Tibial nerve (tissue), 4 donors: ENCODE results near the gene CLEC12A. TPM values are rescaled to one million over a fixed set of nuclear protein-coding genes. Genes with fewer than 3 reads are reported as not detected.

ENCODE experiments used
- DNase-seq, 2 donors: peaks; one replicate each; pipeline ENCODE4 v3.0.0-alpha.2; 2019; ENCODE audit warnings: low spot score in 2 of 2
- H3K27ac ChIP-seq, 4 donors: fragments of 200-600 bp; sonication (generic) in 3 of 4; one replicate each; pipeline ENCODE4 v1.5.1; 2017 to 2019; ENCODE audit warnings: mild to moderate bottlenecking in 1 of 4
- H3K27me3 ChIP-seq, 2 donors: fragments of 200-600 bp; sonication (generic) in 1 of 2; one replicate each; pipeline versions ENCODE4 v1.5.1 to v1.6.0; 2017 to 2019
- H3K36me3 ChIP-seq, 3 donors: fragments of 200-600 bp; sonication (generic); one replicate each; pipeline ENCODE4 v1.5.1; 2018 to 2019
- H3K4me1 ChIP-seq, 4 donors: fragments of 200-600 bp; sonication (generic) in 3 of 4; one replicate each; pipeline ENCODE4 v1.5.1; 2017 to 2019
- H3K4me3 ChIP-seq, 4 donors: fragments of 200-600 bp; sonication (generic) in 3 of 4; one replicate each; pipeline ENCODE4 v1.5.1; 2017 to 2019; ENCODE audit warnings: mild to moderate bottlenecking in 1 of 4, moderate library complexity in 1 of 4
- H3K9me3 ChIP-seq, 4 donors: fragments of 200-600 bp; sonication (generic) in 3 of 4; one replicate each; pipeline ENCODE4 v1.5.1; 2017 to 2019
- CTCF ChIP-seq, 5 experiments: fragments of 200-600 bp in 3 of 5; fragments of 450-650 bp in 2 of 5; sonication (generic) in 3 of 5; IDR thresholded peaks; one replicate each; pipeline ENCODE4 v1.5.1; 2016 to 2019; ENCODE audit warnings: antibody characterized with exemption in 5 of 5, mild to moderate bottlenecking in 3 of 5, moderate library complexity in 2 of 5
- EP300 ChIP-seq, 2 donors: sonication (generic); formaldehyde crosslinking; IDR thresholded peaks; one replicate each; pipeline ENCODE4 v1.6.1; 2017; ENCODE audit warnings: antibody characterized with exemption in 2 of 2, mild to moderate bottlenecking in 1 of 2
- POLR2A ChIP-seq, 2 donors: fragments of 450-650 bp; IDR thresholded peaks; one replicate each; pipeline ENCODE4 v1.6.1; 2017; ENCODE audit warnings: antibody characterized with exemption in 2 of 2, mild to moderate bottlenecking in 2 of 2, moderate library complexity in 2 of 2
- WGBS, 2 donors: methylation state at CpG; one replicate each; pipeline ENCODE4 v1.1.5; 2018; 5-methylcytosine and 5-hydroxymethylcytosine counted together
- total RNA-seq, 4 donors: library from RNA; depleted of rRNA; stranded (reverse); fragments of >200 nt; gene quantifications; one replicate each; pipeline ENCODE4 v1.1.0, GENCODE V29; 2016

CLEC12A gene
- total RNA-seq, 4 donors from 2014 or later = 0.22 to 6.1 (median 0.78) TPM; not detected in 1

GRCh38 chr12:9931245-9931644, 40.0 kb upstream of the CLEC12A start:
- no peak overlapping the region for H3K27ac ChIP-seq
- no peaks in the 10 kb centered on the region for H3K4me1 ChIP-seq
- no peak overlapping the region for H3K4me3 ChIP-seq
- H3K36me3 ChIP-seq = no peaks in the 10 kb centered on the region
- no peaks in the 10 kb centered on the region for H3K27me3 ChIP-seq
- no peaks in the 10 kb centered on the region for H3K9me3 ChIP-seq
- DNase-seq = no peak
- no peak for TF ChIP-seq EP300 (IDR thresholded peaks at IDR 0.05)
- no peak for TF ChIP-seq POLR2A (IDR thresholded peaks at IDR 0.05)
- no peak for TF ChIP-seq CTCF (IDR thresholded peaks at IDR 0.05)
- 80 to 85% methylated on average over 3 of the region's 3 CpGs for WGBS, 2 donors

DNA sequence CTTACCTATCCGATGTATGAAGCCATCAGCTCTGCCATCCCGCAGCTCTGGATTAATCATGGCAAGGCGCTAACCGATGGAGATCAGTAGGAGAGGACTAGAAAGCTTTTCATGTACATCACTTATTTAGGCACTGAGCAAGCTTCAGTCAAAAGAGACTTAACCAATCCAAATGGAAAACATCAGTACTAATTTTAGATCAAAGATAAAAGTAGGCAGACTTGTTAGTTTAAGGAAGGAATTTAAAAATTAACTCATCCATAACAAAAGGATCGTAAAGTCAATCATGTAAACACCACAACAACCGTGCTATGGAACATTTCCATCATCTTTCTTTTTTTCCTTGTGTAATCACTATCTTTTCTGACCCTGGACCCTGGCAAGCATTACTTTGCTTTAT, 38.9 kb upstream of the CLEC12A start, which contains the start of gene CLEC2A:
Gene CLEC2A (minus strand): TSS at position 101 of the 400 bp plus-strand sequence. CDS start 41 bp downstream, at position 60.
- TF ChIP-seq POLR2A (IDR thresholded peaks at IDR 0.05) (no peak), CTCF (IDR thresholded peaks at IDR 0.05) (no peak), EP300 (IDR thresholded peaks at IDR 0.05) (no peak)
- H3K27me3 ChIP-seq = no peaks in the 10 kb centered on the region
- WGBS, 2 donors = 87 to 90% methylated on average over 6 of the region's 6 CpGs
- no peak within 1 kb of the TSS for H3K27ac ChIP-seq
- DNase-seq = no peak
- H3K36me3 ChIP-seq = no peaks in the 10 kb centered on the region
- no peaks in the 10 kb centered on the region for H3K4me1 ChIP-seq
- H3K9me3 ChIP-seq = no peaks in the 10 kb centered on the region
- no peak within 1 kb of the TSS for H3K4me3 ChIP-seq

GRCh38 chr12:9933958-9934357, 37.3 kb upstream of the CLEC12A start:
- DNase-seq = no peak
- WGBS, 2 donors = 58 to 65% methylated on average over 2 of the region's 2 CpGs
- no peaks in the 10 kb centered on the region for H3K36me3 ChIP-seq
- H3K4me3 ChIP-seq = no peak overlapping the region
- no peak overlapping the region for H3K27ac ChIP-seq
- no peaks in the 10 kb centered on the region for H3K4me1 ChIP-seq
- no peaks in the 10 kb centered on the region for H3K27me3 ChIP-seq
- no peak for TF ChIP-seq CTCF (IDR thresholded peaks at IDR 0.05)
- no peak for TF ChIP-seq EP300 (IDR thresholded peaks at IDR 0.05)
- no peak for TF ChIP-seq POLR2A (IDR thresholded peaks at IDR 0.05)
- no peaks in the 10 kb centered on the region for H3K9me3 ChIP-seq

DNA sequence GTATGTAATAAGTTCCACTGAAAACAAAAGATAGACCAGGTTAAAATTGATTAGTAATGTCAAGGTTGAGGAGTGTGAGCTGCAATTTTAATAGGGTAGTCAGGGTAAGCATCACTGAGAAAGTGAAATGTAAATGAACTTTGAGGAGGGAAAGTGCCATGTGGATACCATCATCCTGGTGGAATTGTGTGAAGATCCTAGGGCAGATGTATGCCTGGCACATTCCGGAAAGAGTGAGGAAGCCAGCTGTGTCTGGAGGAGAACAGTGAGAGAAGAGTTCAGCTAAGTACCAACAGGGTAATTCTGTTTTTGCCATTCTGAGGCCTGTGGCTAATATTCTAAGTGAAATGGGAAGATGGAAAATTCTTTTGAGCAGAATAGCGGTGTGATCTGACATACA, 36.2 kb upstream of the CLEC12A start:
- Histone ChIP-seq H3K4me3 (no peak overlapping the region), H3K27me3 (no peaks in the 10 kb centered on the region), H3K36me3 (no peaks in the 10 kb centered on the region), H3K4me1 (no peaks in the 10 kb centered on the region), H3K9me3 (no peaks in the 10 kb centered on the region), H3K27ac (no peak overlapping the region)
- TF ChIP-seq CTCF (IDR thresholded peaks at IDR 0.05) (no peak), EP300 (IDR thresholded peaks at IDR 0.05) (no peak)
- no peak for DNase-seq
- 91% methylated on average over 2 of the region's 2 CpGs for WGBS, 2 donors

DNA sequence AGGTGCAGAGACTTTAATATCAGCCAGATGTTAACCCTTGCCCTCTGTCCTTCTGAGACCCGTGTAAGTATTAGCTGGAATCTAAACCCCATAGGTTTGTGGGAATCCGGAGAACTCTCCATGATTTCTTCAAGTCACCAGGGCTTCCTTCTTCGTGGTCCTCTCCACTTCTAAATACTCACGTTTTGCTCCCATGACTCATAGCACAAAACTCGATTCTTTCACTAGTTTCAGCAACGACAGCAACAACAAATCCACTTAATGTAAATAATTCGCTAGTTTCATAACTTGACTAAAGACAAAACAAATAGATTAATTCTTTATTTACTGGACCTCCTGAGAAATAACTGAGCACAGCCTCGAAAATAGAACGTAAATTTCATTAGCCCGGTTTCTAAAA, 34.6 kb upstream of the CLEC12A start:
- DNase-seq = no peak
- Histone ChIP-seq H3K36me3 (no peaks in the 10 kb centered on the region), H3K4me1 (no peaks in the 10 kb centered on the region), H3K4me3 (no peak overlapping the region), H3K27me3 (no peaks in the 10 kb centered on the region), H3K27ac (no peak overlapping the region), H3K9me3 (no peaks in the 10 kb centered on the region)
- WGBS, 2 donors = 48 to 61% methylated on average over 10 of the region's 10 CpGs
- TF ChIP-seq POLR2A (IDR thresholded peaks at IDR 0.05) (no peak), EP300 (IDR thresholded peaks at IDR 0.05) (no peak), CTCF (IDR thresholded peaks at IDR 0.05) (no peak)
